ENCODE measurements around the gene CFLAR.
"Not testable (repeated sequence)": the region's sequence is repeated elsewhere in the genome, so short reads cannot be mapped to it uniquely, and the experiment has no call there.

CFLAR gene

GRCh38 chr2:201182650-201183364 is 66.8 kb downstream of the CFLAR start, which contains the start of gene CASP10:
TSS of gene CASP10 (plus strand) at chr2:201183141. CDS start at chr2:201185778, 2,637 bp downstream.
- peak within 1 kb of the TSS; percentile 74 for H2AFZ ChIP-seq (ENCODE audit: low read length, unreplicated experiment)

GRCh38 chr2:201183365-201183727 is 67.4 kb downstream of the CFLAR start:
- Histone ChIP-seq H3K27me3 (ENCODE audit: insufficient read depth, low read length) (no peaks in the 10 kb centered on the region), H3K27ac (ENCODE audit: low read depth, low read length) (peak overlapping the region; percentile 5; the same call in 1 of the 2 replicates), H3K4me1 (ENCODE audit: control insufficient read depth, insufficient read depth, low read length, unreplicated experiment) (peaks cover 7% of the 10 kb centered on the region), H3K4me3 (ENCODE audit: low read depth, low read length) (peak overlapping the region; percentile 74), H3K79me2 (ENCODE audit: control insufficient read depth, insufficient read depth, low read length, unreplicated experiment) (peaks cover 2% of the 10 kb centered on the region), H2AFZ (ENCODE audit: low read length, unreplicated experiment) (peak overlapping the region; percentile 74), H3K36me3 (ENCODE audit: insufficient read depth, low read length) (peaks cover 6% of the 10 kb centered on the region)

More at GRCh38 chr2:201182650-201183364, 66.8 kb downstream of the CFLAR start, which contains the start of gene CASP10:
- H3K27ac ChIP-seq (ENCODE audit: low read depth, low read length): peak within 1 kb of the TSS; percentile 19; the same call in 1 of the 2 replicates
- no peaks in the 10 kb centered on the region for H3K27me3 ChIP-seq (ENCODE audit: insufficient read depth, low read length)
- peak within 1 kb of the TSS; percentile 74 for H3K4me3 ChIP-seq (ENCODE audit: low read depth, low read length)
- H3K79me2 ChIP-seq (ENCODE audit: control insufficient read depth, insufficient read depth, low read length, unreplicated experiment): peaks cover 2% of the 10 kb centered on the region
- 0 out of 2 replicates have a peak, but pooled peaks cover 5% of the 10 kb centered on the region for H3K36me3 ChIP-seq (ENCODE audit: insufficient read depth, low read length)
- H3K4me1 ChIP-seq (ENCODE audit: control insufficient read depth, insufficient read depth, low read length, unreplicated experiment): peaks cover 7% of the 10 kb centered on the region

DNA sequence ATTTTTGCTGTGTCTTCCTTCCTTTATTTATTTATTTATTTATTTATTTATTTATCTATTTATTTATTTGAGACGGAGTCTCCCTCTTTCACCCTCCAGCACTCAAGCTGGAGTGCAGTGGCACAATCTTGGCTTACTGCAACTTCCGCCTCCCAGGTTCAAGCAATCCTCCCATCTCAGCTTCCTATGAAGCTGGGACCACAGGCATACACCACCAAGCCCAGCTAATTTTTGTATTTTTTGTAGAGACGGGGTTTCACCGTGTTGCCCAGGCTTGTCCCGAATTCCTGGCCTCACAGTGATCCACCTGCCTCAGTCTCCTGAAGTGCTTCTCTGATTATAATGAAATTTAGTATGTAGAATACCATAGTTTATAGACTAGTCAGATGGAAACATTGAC is 67.9 kb downstream of the CFLAR start:
- not testable (repeated sequence) for H3K79me2 ChIP-seq (ENCODE audit: control insufficient read depth, insufficient read depth, low read length, unreplicated experiment); H3K27ac ChIP-seq (ENCODE audit: low read depth, low read length); H3K36me3 ChIP-seq (ENCODE audit: insufficient read depth, low read length); H2AFZ ChIP-seq (ENCODE audit: low read length, unreplicated experiment); H3K27me3 ChIP-seq (ENCODE audit: insufficient read depth, low read length); H3K4me1 ChIP-seq (ENCODE audit: control insufficient read depth, insufficient read depth, low read length, unreplicated experiment)
- peak overlapping the region; percentile 74 for H3K4me3 ChIP-seq (ENCODE audit: low read depth, low read length)

GRCh38 chr2:201184248-201184647 is 68.3 kb downstream of the CFLAR start:
- H3K27me3 ChIP-seq (ENCODE audit: insufficient read depth, low read length); H3K79me2 ChIP-seq (ENCODE audit: control insufficient read depth, insufficient read depth, low read length, unreplicated experiment); H3K36me3 ChIP-seq (ENCODE audit: insufficient read depth, low read length); H3K4me1 ChIP-seq (ENCODE audit: control insufficient read depth, insufficient read depth, low read length, unreplicated experiment); H2AFZ ChIP-seq (ENCODE audit: low read length, unreplicated experiment); H3K27ac ChIP-seq (ENCODE audit: low read depth, low read length): not testable (repeated sequence)
- H3K4me3 ChIP-seq (ENCODE audit: low read depth, low read length): peak overlapping the region; percentile 74

DNA sequence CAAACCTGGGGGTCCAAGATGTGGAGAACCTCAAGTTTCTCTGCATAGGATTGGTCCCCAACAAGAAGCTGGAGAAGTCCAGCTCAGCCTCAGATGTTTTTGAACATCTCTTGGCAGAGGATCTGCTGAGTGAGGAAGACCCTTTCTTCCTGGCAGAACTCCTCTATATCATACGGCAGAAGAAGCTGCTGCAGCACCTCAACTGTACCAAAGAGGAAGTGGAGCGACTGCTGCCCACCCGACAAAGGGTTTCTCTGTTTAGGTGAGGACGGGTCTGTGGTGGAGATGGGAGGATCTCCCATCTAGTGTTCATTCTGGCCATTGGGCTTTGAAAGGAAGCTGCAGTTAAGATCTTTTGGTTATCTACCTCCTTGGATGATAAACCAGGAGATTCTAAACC is 69.9 kb downstream of the CFLAR start:
- Histone ChIP-seq H3K27ac (ENCODE audit: low read depth, low read length) (no peak overlapping the region), H3K4me1 (ENCODE audit: control insufficient read depth, insufficient read depth, low read length, unreplicated experiment) (peaks cover 7% of the 10 kb centered on the region), H3K36me3 (ENCODE audit: insufficient read depth, low read length) (peaks cover 8% of the 10 kb centered on the region), H3K4me3 (ENCODE audit: low read depth, low read length) (no peak overlapping the region), H3K79me2 (ENCODE audit: control insufficient read depth, insufficient read depth, low read length, unreplicated experiment) (peaks cover 2% of the 10 kb centered on the region), H3K27me3 (ENCODE audit: insufficient read depth, low read length) (no peaks in the 10 kb centered on the region), H2AFZ (ENCODE audit: low read length, unreplicated experiment) (no peak overlapping the region)

DNA sequence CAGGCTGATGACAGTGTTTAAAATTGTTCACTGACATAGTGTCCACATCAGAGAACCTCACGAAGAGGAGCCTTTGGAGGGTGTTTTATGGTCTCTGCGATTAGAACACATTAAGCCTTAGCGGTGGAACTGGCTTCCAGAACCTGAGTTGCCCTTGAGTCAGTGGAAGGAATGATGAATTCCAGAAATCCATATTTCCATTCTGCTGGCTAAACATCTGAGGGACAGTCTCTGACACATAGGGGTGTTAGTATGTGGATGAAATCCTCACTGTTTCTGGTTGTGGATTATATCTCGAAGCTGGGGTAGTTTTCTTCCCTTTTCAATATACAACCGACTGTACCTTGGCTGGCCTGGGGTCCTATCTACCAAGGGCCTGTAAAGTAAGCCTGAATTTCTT is 71.0 kb downstream of the CFLAR start:
- Histone ChIP-seq H3K27me3 (ENCODE audit: insufficient read depth, low read length) (no peaks in the 10 kb centered on the region), H3K4me3 (ENCODE audit: low read depth, low read length) (no peak overlapping the region), H3K4me1 (ENCODE audit: control insufficient read depth, insufficient read depth, low read length, unreplicated experiment) (peaks cover 7% of the 10 kb centered on the region), H3K36me3 (ENCODE audit: insufficient read depth, low read length) (peaks cover 8% of the 10 kb centered on the region), H2AFZ (ENCODE audit: low read length, unreplicated experiment) (no peak overlapping the region), H3K79me2 (ENCODE audit: control insufficient read depth, insufficient read depth, low read length, unreplicated experiment) (peaks cover 2% of the 10 kb centered on the region), H3K27ac (ENCODE audit: low read depth, low read length) (no peak overlapping the region)

DNA sequence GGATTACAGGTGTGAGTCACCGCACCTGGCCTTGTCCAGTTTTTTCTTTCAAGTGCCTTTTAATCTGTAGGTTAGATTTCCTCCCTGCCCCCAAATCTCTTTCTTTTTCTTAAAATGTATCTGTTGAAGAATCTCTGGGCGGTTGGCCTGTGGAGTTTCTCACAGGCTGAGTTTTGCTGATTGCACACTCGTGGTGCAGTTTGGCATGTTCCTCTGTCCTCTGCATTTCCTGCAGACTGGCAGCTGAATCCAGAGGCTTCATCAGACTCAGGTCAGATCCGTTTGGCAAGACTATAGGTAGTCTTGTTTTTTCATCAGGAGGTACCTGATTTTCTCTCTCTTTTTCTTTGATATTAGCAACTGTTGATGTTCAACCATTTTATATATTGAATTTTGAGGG is 72.5 kb downstream of the CFLAR start:
- H2AFZ ChIP-seq (ENCODE audit: low read length, unreplicated experiment): no peak overlapping the region
- no peak overlapping the region for H3K27ac ChIP-seq (ENCODE audit: low read depth, low read length)
- no peak overlapping the region for H3K4me3 ChIP-seq (ENCODE audit: low read depth, low read length)
- H3K4me1 ChIP-seq (ENCODE audit: control insufficient read depth, insufficient read depth, low read length, unreplicated experiment): peaks cover 7% of the 10 kb centered on the region
- peaks cover 2% of the 10 kb centered on the region for H3K79me2 ChIP-seq (ENCODE audit: control insufficient read depth, insufficient read depth, low read length, unreplicated experiment)
- H3K27me3 ChIP-seq (ENCODE audit: insufficient read depth, low read length): no peaks in the 10 kb centered on the region
- peaks cover 8% of the 10 kb centered on the region for H3K36me3 ChIP-seq (ENCODE audit: insufficient read depth, low read length)

DNA sequence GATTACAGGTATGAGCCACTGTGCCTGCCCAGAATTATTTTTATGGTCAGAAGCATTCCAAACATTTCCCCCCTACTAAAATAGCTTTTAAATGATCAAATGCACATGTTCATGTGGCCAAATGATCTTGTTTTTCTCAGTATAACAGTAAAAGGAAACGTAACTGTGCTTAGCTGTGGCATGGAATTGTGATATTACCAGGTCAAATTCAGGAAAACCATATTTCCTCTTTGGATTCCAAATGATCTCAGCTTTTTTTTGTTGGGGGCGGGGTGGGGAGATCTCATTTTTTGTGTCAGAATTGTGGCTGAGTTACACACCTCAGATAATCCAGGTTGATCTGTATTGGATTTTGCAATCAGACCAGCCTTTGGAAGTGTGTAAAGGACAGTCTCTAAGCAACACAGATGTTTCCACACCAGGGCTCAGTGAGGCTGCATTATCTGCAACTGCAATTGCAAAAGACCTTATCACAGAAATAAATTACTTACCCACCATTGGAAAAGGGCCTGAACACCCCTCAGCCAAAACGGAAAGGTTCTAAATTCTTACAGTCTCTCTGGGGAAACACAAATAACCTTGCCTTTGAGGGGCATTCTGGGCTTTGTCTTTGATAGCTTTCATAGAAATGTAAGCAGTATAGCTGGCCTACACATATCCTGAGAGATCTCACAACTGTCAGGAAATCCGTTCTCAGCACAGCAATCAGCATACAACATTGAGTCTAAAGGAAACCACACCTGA is 75.3 kb downstream of the CFLAR start:
- no peaks in the 10 kb centered on the region for H3K27me3 ChIP-seq (ENCODE audit: insufficient read depth, low read length)
- H3K4me1 ChIP-seq (ENCODE audit: control insufficient read depth, insufficient read depth, low read length, unreplicated experiment): no peaks in the 10 kb centered on the region
- H3K4me3 ChIP-seq (ENCODE audit: low read depth, low read length): no peak overlapping the region
- H3K27ac ChIP-seq (ENCODE audit: low read depth, low read length): no peak overlapping the region
- H3K36me3 ChIP-seq (ENCODE audit: insufficient read depth, low read length): peaks cover 5% of the 10 kb centered on the region
- H3K79me2 ChIP-seq (ENCODE audit: control insufficient read depth, insufficient read depth, low read length, unreplicated experiment): no peaks in the 10 kb centered on the region
- H2AFZ ChIP-seq (ENCODE audit: low read length, unreplicated experiment): no peak overlapping the region

GRCh38 chr2:201194097-201194496 is 78.1 kb downstream of the CFLAR start:
- no peak overlapping the region for H3K4me3 ChIP-seq (ENCODE audit: low read depth, low read length)
- H3K27me3 ChIP-seq (ENCODE audit: insufficient read depth, low read length): no peaks in the 10 kb centered on the region
- H3K79me2 ChIP-seq (ENCODE audit: control insufficient read depth, insufficient read depth, low read length, unreplicated experiment): no peaks in the 10 kb centered on the region
- H3K36me3 ChIP-seq (ENCODE audit: insufficient read depth, low read length): 0 out of 2 replicates have a peak, but pooled peaks cover 8% of the 10 kb centered on the region
- H3K4me1 ChIP-seq (ENCODE audit: control insufficient read depth, insufficient read depth, low read length, unreplicated experiment): no peaks in the 10 kb centered on the region
- H3K27ac ChIP-seq (ENCODE audit: low read depth, low read length): no peak overlapping the region
- no peak overlapping the region for H2AFZ ChIP-seq (ENCODE audit: low read length, unreplicated experiment)

GRCh38 chr2:201195331-201195730 is 79.4 kb downstream of the CFLAR start:
- Histone ChIP-seq H3K4me1 (ENCODE audit: control insufficient read depth, insufficient read depth, low read length, unreplicated experiment) (no peaks in the 10 kb centered on the region), H2AFZ (ENCODE audit: low read length, unreplicated experiment) (no peak overlapping the region), H3K79me2 (ENCODE audit: control insufficient read depth, insufficient read depth, low read length, unreplicated experiment) (no peaks in the 10 kb centered on the region), H3K27ac (ENCODE audit: low read depth, low read length) (no peak overlapping the region), H3K36me3 (ENCODE audit: insufficient read depth, low read length) (0 out of 2 replicates have a peak, but pooled peaks cover 8% of the 10 kb centered on the region), H3K4me3 (ENCODE audit: low read depth, low read length) (no peak overlapping the region), H3K27me3 (ENCODE audit: insufficient read depth, low read length) (no peaks in the 10 kb centered on the region)

- H3K27me3 ChIP-seq (ENCODE audit: insufficient read depth, low read length): no peaks in the 10 kb centered on the region
- H3K4me3 ChIP-seq (ENCODE audit: low read depth, low read length): no peak overlapping the region
- no peak overlapping the region for H2AFZ ChIP-seq (ENCODE audit: low read length, unreplicated experiment)
- no peaks in the 10 kb centered on the region for H3K4me1 ChIP-seq (ENCODE audit: control insufficient read depth, insufficient read depth, low read length, unreplicated experiment)
- 0 out of 2 replicates have a peak, but pooled peaks cover 8% of the 10 kb centered on the region for H3K36me3 ChIP-seq (ENCODE audit: insufficient read depth, low read length)
- no peaks in the 10 kb centered on the region for H3K79me2 ChIP-seq (ENCODE audit: control insufficient read depth, insufficient read depth, low read length, unreplicated experiment)
- no peak overlapping the region for H3K27ac ChIP-seq (ENCODE audit: low read depth, low read length)
These were observed 80.0 kb downstream of the CFLAR start for GRCh38 chr2:201196003-201196402.

Data from ACC112 (cell line).